SK-N-SH treated with all-trans-retinoic acid at 6 μM for 48 hours (cell line): ENCODE results near the gene TRAPPC1.
A peak's percentile ranks its signal among the peaks of the same experiment; 100 is the strongest.

ENCODE experiments used
- ATAC-seq: fragments of 200-7000 bp; cut with Tn5 transposase; 3 replicates; pipeline ENCODE4 v1.9.1; 2020; ENCODE audit warnings: mild to moderate bottlenecking, moderate library complexity
- BACH2 ChIP-seq: fragments of 250-450 bp; sonication (Bioruptor Pico); IDR thresholded peaks from 2 replicates; pipeline ENCODE4 v1.9.0; 2021; ENCODE audit warnings: mild to moderate bottlenecking, borderline replicate concordance
- CSDC2 ChIP-seq: fragments of 250-450 bp; sonication (Bioruptor Pico); IDR thresholded peaks from 2 replicates; pipeline ENCODE4 v1.5.0; 2020; ENCODE audit warnings: mild to moderate bottlenecking, moderate library complexity
- ESRRG ChIP-seq: fragments of 250-450 bp; sonication (Bioruptor Pico); IDR thresholded peaks from 2 replicates; pipeline ENCODE4 v1.6.1; 2021; ENCODE audit warnings: mild to moderate bottlenecking
- GLIS3 ChIP-seq: fragments of 250-450 bp; sonication (Bioruptor Pico); IDR thresholded peaks from 2 replicates; pipeline ENCODE4 v1.5.0; 2020; ENCODE audit warnings: mild to moderate bottlenecking, moderate library complexity
- ISL1 ChIP-seq: fragments of 250-450 bp; sonication (Bioruptor Pico); IDR thresholded peaks from 2 replicates; pipeline ENCODE4 v2.1.2; 2022; ENCODE audit warnings: mild to moderate bottlenecking, moderate library complexity
- OSR1 ChIP-seq: fragments of 250-450 bp; sonication (Bioruptor Pico); IDR thresholded peaks from 2 replicates; pipeline ENCODE4 v1.8.0; 2022; ENCODE audit warnings: moderate library complexity, mild to moderate bottlenecking, inconsistent platforms
- PPARA ChIP-seq: fragments of 250-450 bp; sonication (Bioruptor Pico); IDR thresholded peaks from 2 replicates; pipeline ENCODE4 v1.5.0; 2020; ENCODE audit warnings: mild to moderate bottlenecking, borderline replicate concordance
- SNAI2 ChIP-seq: fragments of 250-450 bp; sonication (Bioruptor Pico); IDR thresholded peaks from 2 replicates; pipeline ENCODE4 v1.5.0; 2020; ENCODE audit warnings: mild to moderate bottlenecking, moderate library complexity
- TCF4 ChIP-seq: fragments of 250-450 bp; sonication (Bioruptor Pico); IDR thresholded peaks from 2 replicates; pipeline ENCODE4 v1.8.0; 2021; ENCODE audit warnings: mild to moderate bottlenecking, moderate library complexity, borderline replicate concordance
- TOX ChIP-seq: fragments of 250-450 bp; sonication (Bioruptor Pico); IDR thresholded peaks from 2 replicates; pipeline ENCODE4 v1.8.0; 2021; ENCODE audit warnings: mild to moderate bottlenecking, moderate library complexity, borderline replicate concordance
- TSHZ2 ChIP-seq: fragments of 250-450 bp; sonication (Bioruptor Pico); IDR thresholded peaks from 2 replicates; pipeline ENCODE4 v1.5.0; 2020; ENCODE audit warnings: mild to moderate bottlenecking, moderate library complexity
- ZC3H10 ChIP-seq: fragments of 250-450 bp; sonication (Bioruptor Pico); IDR thresholded peaks from 2 replicates; pipeline ENCODE4 v1.5.1; 2021; ENCODE audit warnings: mild to moderate bottlenecking, moderate library complexity
- ZFP3 ChIP-seq: fragments of 250-450 bp; sonication (Bioruptor Pico); IDR thresholded peaks from 2 replicates; pipeline ENCODE4 v1.5.0; 2020; ENCODE audit warnings: mild to moderate bottlenecking, moderate library complexity
- ZNF70 ChIP-seq: fragments of 450-650 bp; formaldehyde crosslinking; IDR thresholded peaks from 2 replicates; pipeline ENCODE4 v1.5.0; 2020; ENCODE audit warnings: mild to moderate bottlenecking, moderate library complexity
- ZNF8 ChIP-seq: fragments of 450-650 bp; formaldehyde crosslinking; IDR thresholded peaks from 2 replicates; pipeline ENCODE4 v1.5.0; 2020; ENCODE audit warnings: mild to moderate bottlenecking, moderate library complexity
- TF ChIP-seq, protein P1 (sequence below): fragments of 250-450 bp; sonication (Bioruptor Pico); IDR thresholded peaks from 2 replicates; pipeline ENCODE4 v1.5.1; 2020; ENCODE audit warnings: low read depth, mild to moderate bottlenecking, moderate library complexity
- TF ChIP-seq, protein P2 (sequence below): fragments of 250-450 bp; sonication (Bioruptor Pico); IDR thresholded peaks from 2 replicates; pipeline ENCODE4 v1.5.1; 2021; ENCODE audit warnings: mild to moderate bottlenecking, moderate library complexity
- TF ChIP-seq, protein P3 (sequence below): fragments of 250-450 bp; sonication (Bioruptor Pico); IDR thresholded peaks from 2 replicates; pipeline ENCODE4 v1.8.0; 2020; ENCODE audit warnings: mild to moderate bottlenecking, moderate library complexity, borderline replicate concordance

Gene TRAPPC1

DNA sequence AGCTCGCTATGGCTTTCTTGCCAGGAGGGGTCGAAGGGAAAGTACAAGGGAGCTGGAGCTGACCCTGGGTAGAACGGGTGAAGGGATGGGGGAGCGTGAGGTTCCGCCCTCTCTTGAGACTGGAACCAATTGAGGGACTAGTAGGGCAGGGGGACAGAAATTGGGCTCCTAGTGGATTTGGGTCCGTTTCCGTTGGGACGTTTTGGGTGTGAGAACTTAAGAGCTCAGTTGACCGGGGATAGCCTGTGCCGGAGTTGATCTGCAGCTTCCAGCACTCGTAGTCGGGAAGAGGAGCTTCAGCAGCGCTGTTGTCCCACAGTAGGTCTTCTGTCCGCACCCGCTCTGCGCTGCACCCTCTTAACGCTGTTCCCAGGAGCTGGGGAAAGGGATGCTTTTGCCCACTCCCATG is 741 bp upstream of the TRAPPC1 start (continued):
- no peak for TF ChIP-seq GLIS3 (CRISPR knock-in tag)
- no peak for TF ChIP-seq SNAI2 (CRISPR knock-in tag)
- no peak for TF ChIP-seq ZNF70

GRCh38 chr17:7930841-7931631 is 710 bp downstream of the TRAPPC1 start:
- peak; percentile 10 for ATAC-seq
- TF ChIP-seq BACH2 (CRISPR knock-in tag): no peak
- TF ChIP-seq ZNF70: no peak
- no peak for TF ChIP-seq ESRRG
- no peak for TF ChIP-seq ZFP3
- TF ChIP-seq PPARA (CRISPR knock-in tag): no peak
- TF ChIP-seq ISL1 (CRISPR knock-in tag): no peak
- TF ChIP-seq SNAI2 (CRISPR knock-in tag): no peak
- TF ChIP-seq, protein P1, sequence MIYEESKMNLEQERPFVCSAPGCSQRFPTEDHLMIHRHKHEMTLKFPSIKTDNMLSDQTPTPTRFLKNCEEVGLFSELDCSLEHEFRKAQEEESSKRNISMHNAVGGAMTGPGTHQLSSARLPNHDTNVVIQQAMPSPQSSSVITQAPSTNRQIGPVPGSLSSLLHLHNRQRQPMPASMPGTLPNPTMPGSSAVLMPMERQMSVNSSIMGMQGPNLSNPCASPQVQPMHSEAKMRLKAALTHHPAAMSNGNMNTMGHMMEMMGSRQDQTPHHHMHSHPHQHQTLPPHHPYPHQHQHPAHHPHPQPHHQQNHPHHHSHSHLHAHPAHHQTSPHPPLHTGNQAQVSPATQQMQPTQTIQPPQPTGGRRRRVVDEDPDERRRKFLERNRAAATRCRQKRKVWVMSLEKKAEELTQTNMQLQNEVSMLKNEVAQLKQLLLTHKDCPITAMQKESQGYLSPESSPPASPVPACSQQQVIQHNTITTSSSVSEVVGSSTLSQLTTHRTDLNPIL (CRISPR knock-in tag): no peak
- TF ChIP-seq TOX: no peak
- TF ChIP-seq CSDC2 (CRISPR knock-in tag): no peak
- TF ChIP-seq, protein P2, sequence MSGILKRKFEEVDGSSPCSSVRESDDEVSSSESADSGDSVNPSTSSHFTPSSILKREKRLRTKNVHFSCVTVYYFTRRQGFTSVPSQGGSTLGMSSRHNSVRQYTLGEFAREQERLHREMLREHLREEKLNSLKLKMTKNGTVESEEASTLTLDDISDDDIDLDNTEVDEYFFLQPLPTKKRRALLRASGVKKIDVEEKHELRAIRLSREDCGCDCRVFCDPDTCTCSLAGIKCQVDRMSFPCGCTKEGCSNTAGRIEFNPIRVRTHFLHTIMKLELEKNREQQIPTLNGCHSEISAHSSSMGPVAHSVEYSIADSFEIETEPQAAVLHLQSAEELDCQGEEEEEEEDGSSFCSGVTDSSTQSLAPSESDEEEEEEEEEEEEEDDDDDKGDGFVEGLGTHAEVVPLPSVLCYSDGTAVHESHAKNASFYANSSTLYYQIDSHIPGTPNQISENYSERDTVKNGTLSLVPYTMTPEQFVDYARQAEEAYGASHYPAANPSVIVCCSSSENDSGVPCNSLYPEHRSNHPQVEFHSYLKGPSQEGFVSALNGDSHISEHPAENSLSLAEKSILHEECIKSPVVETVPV (CRISPR knock-in tag): no peak
- TF ChIP-seq ZC3H10 (CRISPR knock-in tag): no peak
- TF ChIP-seq, protein P3, sequence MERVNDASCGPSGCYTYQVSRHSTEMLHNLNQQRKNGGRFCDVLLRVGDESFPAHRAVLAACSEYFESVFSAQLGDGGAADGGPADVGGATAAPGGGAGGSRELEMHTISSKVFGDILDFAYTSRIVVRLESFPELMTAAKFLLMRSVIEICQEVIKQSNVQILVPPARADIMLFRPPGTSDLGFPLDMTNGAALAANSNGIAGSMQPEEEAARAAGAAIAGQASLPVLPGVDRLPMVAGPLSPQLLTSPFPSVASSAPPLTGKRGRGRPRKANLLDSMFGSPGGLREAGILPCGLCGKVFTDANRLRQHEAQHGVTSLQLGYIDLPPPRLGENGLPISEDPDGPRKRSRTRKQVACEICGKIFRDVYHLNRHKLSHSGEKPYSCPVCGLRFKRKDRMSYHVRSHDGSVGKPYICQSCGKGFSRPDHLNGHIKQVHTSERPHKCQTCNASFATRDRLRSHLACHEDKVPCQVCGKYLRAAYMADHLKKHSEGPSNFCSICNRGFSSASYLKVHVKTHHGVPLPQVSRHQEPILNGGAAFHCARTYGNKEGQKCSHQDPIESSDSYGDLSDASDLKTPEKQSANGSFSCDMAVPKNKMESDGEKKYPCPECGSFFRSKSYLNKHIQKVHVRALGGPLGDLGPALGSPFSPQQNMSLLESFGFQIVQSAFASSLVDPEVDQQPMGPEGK (CRISPR knock-in tag): no peak
- TF ChIP-seq ZNF8 (CRISPR knock-in tag): no peak
- no peak for TF ChIP-seq TSHZ2

GRCh38 chr17:7929158-7930023 is 2.4 kb downstream of the TRAPPC1 start, which contains the start of gene KCNAB3:
Gene KCNAB3, minus strand, starts transcription at chr17:7929856. Its CDS starts 421 bp downstream, at chr17:7929435.
- TF ChIP-seq TOX (no peak), TSHZ2 (no peak), TCF4 (CRISPR knock-in tag) (no peak), SNAI2 (CRISPR knock-in tag) (no peak), GLIS3 (CRISPR knock-in tag) (no peak), ZFP3 (no peak), BACH2 (CRISPR knock-in tag) (no peak), OSR1 (CRISPR knock-in tag) (no peak), PPARA (CRISPR knock-in tag) (no peak)
- TF ChIP-seq, protein P3 (CRISPR knock-in tag): no peak
- TF ChIP-seq, protein P2 (CRISPR knock-in tag): no peak

More at GRCh38 chr17:7929158-7930023, 2.4 kb downstream of the TRAPPC1 start, which contains the start of gene KCNAB3:
- peak; percentile 75 for ATAC-seq
